AG09309 (cell line): ENCODE data around the gene SLC15A4.

Source experiments
- DNase-seq: peaks from one replicate; pipeline ENCODE4 v3.0.0-alpha.2; 2010; ENCODE audit warnings: low read depth
- H3K4me3 ChIP-seq: 2 replicates; pipeline ENCODE4 v1.5.1; 2011; ENCODE audit warnings: mild to moderate bottlenecking, low read depth, low read length, moderate library complexity; ENCODE audit not compliant: control insufficient read depth
- CTCF ChIP-seq: IDR thresholded peaks from 2 replicates; pipeline ENCODE4 v1.5.1; 2011; ENCODE audit warnings: mild to moderate bottlenecking, low read depth, low read length, inconsistent platforms; ENCODE audit not compliant: insufficient read depth, control insufficient read depth; ENCODE audit errors: missing control alignments

Gene SLC15A4

DNA sequence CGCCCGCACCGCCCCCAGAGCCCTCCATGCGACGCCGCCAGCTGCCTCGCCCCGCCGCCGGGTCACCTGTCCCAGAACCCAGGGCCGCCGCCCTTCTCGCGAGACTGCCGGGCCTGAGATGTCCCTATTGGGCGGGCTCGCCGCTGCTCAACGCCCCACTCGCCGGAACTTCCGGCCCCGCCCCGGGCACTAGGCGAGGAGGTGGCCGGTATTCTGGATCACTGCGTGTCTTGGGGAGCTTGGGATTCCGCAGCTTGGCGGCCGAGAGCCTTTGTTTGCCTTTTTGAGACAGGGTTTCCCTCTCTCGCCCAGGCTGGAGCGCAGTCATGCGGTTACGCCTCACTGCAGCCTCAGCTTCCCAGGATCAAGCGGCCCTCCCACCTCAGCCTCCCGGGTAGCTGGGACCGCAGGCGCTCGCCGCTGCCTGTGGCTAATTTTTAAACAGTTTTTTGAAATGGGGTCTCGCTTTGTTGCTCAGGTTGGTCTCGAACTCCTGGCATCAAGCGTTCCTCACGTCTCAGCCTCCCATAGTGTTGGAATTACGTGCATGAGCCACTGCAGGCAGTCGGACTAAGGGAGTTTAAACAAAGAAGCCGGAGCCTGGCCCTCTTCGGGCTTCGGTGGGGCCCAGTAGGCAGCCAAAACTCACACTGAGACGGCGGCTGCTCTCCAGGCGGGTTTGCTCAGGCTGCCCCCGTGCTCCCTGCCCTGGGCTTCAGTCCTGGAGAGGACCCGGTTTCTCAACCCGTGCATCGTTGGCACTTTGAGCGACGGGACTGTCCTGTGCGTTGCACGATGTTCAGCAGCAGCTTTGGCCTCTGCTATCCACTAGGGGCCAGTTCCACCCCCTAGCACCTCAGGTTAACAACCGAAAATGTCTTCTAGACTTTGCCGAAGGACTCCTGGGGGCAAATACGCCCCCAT is at the start of gene SLC15A4:
SLC15A4 (minus strand) TSS at position 43 of the 924 bp plus-strand sequence; CDS start at position 28, 15 bp downstream.
- H3K4me3 ChIP-seq, result peak within 1 kb of the TSS; percentile 85
- peak; percentile 55 for DNase-seq
- TF ChIP-seq CTCF, result peak; percentile 30

DNA sequence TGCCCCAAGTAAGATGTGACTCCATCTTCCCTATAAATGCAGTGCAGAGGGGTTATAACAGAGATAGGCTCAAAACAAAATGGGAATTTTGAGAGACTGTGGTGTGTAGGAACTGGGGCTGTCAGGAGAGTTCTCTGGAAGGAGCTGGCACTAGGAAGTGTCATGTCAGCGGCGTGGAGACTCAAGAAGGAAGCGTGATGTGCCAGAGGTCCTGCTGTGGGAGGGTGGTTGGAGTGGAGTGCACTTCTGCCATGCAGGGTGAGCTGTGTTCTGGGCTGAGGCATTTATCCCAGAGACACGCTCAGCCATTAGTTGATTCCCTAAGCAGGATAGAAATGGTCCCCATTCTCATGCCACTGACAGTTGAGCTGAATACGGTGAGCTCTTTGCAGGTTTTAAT is 48.5 kb upstream of the SLC15A4 start:
- no peak for TF ChIP-seq CTCF
- DNase-seq, result no peak
- H3K4me3 ChIP-seq, result no peak overlapping the region

DNA sequence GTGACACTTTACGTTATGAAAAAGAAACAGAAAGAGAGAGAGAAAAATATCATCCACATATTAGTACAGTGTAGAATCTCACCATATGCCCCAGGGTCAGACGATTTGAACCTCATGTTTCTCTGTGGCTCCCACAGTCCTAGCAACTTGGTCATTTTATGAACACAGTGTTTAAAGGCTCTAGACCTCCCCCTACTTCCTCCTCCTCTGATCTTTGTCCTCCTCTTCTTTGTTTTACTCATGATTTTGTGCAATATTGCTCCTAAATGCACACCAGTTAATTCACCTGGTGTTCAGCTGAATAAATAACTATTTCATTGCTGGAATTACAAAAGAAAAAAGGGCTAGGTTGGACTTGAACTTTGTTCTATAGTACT is 47.7 kb upstream of the SLC15A4 start:
- TF ChIP-seq CTCF, result no peak
- DNase-seq, result no peak
- no peak overlapping the region for H3K4me3 ChIP-seq

DNA sequence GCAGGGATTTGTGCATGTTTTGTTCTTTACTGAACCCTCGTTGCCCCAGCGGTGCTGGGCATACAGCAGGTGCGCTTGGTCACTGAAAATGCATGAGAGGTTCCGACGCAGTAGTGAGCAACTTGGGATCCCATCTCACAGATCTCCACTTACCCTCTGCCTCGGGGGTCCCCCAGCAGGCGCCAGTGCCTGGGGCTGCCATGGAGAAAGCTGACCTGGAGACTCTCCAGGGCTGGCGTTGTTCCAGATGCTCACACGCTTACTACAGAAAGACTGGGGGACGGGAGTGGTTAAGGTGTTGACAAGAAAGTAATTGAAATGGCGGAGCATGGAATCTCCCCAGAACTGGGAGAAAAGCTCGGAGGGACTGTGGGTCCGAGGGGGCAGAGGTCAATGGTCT is 43.7 kb upstream of the SLC15A4 start:
- no peak for TF ChIP-seq CTCF
- no peak overlapping the region for H3K4me3 ChIP-seq
- no peak for DNase-seq

- no peak overlapping the region for H3K4me3 ChIP-seq
- DNase-seq, result no peak
These were observed 40.9 kb upstream of the SLC15A4 start for GRCh38 chr12:128864516-128865186.

GRCh38 chr12:128863957-128864356 is 40.2 kb upstream of the SLC15A4 start:
- no peak for DNase-seq
- TF ChIP-seq CTCF, result no peak
- H3K4me3 ChIP-seq, result no peak overlapping the region

More at GRCh38 chr12:128864516-128865186, 40.9 kb upstream of the SLC15A4 start:
- TF ChIP-seq CTCF, result no peak
